Lower lobe of right lung (tissue), 2 donors: Measurements from ENCODE around the gene PRDM1. TPM values are rescaled to one million over a fixed set of nuclear protein-coding genes. Genes with fewer than 3 reads are reported as not detected.

Source experiments
- ATAC-seq, 2 donors: fragments of 200-7000 bp; cut with Tn5 transposase; one replicate each; pipeline ENCODE4 v1.9.1; 2020 to 2022; ENCODE audit warnings: mild to moderate bottlenecking in 2 of 2, moderate library complexity in 2 of 2
- DNase-seq: peaks from one replicate; pipeline ENCODE4 v3.0.0-alpha.2; 2020
- H3K27ac ChIP-seq: fragments of 200-600 bp; one replicate; pipeline ENCODE4 v1.8.0; 2022
- H3K27me3 ChIP-seq: fragments of 200-600 bp; one replicate; pipeline ENCODE4 v1.8.0; 2022; ENCODE audit warnings: low read depth
- H3K36me3 ChIP-seq: fragments of 200-600 bp; one replicate; pipeline ENCODE4 v1.8.0; 2022; ENCODE audit warnings: mild to moderate bottlenecking
- H3K4me1 ChIP-seq: fragments of 200-600 bp; one replicate; pipeline ENCODE4 v1.8.0; 2022
- H3K4me3 ChIP-seq: fragments of 200-600 bp; one replicate; pipeline ENCODE4 v1.8.0; 2022; ENCODE audit warnings: mild to moderate bottlenecking
- H3K9me3 ChIP-seq: fragments of 200-600 bp; one replicate; pipeline ENCODE4 v1.8.0; 2022
- intact Hi-C: fragments of 100-400 bp; cut with DNase I; formaldehyde crosslinking; loops from one replicate; pipeline ENCODE4 v1.11.0; 2022
- total RNA-seq: library from RNA; stranded (reverse); fragmentation: NEBNext Ultra II Directional; extraction: Animal tissue kit (Norgen Biotek cat#: 25700); gene quantifications from one replicate; pipeline ENCODE4 v1.2.1, GENCODE V29; 2021
- TF ChIP-seq, protein P1 (sequence below): fragments of 200-600 bp; IDR thresholded peaks from one replicate; pipeline ENCODE4 v1.8.0; 2022; ENCODE audit warnings: antibody characterized with exemption, mild to moderate bottlenecking
- donor health status: DM: no; HTN: yes; CAD: no; lungs with severe emphysema.

Gene PRDM1
- total RNA-seq, 1 donor from 2014 or later: 13.9 TPM

DNA sequence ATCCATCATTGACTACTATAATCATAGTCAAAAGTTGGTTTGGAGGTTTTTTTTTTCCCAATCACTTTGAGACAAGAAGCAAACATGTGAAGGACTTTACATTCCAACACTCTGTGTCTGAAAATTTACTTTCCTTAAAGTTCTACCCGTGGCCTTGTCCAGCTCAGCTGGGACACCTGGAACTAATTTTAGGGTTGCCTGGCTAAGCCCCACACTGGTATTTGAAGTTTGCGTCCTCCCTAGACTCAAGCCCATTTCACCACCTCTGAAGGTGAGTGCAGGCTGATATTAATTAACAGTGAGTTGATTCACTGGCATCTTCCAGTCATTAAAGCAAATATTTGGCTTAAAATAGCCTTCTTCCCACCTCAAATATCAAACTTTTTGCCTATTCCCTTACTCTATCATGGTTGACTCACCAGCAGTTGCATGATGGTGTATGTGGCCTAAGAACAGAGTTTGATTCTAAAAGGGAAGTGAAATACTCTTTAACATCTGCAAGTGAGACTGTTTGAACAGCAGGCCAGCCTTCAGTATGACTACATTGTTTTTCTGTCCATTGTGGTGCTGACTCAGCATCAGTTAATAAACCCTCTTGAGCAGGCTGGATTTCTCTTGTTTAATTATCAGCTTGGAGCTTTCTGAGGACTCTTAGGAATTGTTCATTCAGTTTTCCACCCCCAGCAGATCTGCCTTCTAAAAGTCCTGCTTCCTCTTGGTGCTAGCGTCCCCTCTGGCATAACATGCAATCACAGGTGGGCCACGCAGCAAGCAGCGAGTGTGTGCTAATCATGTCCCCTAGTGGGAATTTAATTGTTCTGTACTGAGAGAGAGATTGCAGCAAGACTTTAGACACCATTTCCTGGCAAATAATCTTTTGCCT is 1.8 kb upstream of the PRDM1 start:
- Histone ChIP-seq H3K9me3 (no peaks in the 10 kb centered on the region), H3K4me3 (no peak overlapping the region), H3K27ac (peak overlapping the region; percentile 79), H3K36me3 (no peaks in the 10 kb centered on the region), H3K27me3 (peaks cover 13% of the 10 kb centered on the region), H3K4me1 (peaks cover 37% of the 10 kb centered on the region)
- intact Hi-C loops: no loop called here
- no peak for DNase-seq
- TF ChIP-seq, protein P1, sequence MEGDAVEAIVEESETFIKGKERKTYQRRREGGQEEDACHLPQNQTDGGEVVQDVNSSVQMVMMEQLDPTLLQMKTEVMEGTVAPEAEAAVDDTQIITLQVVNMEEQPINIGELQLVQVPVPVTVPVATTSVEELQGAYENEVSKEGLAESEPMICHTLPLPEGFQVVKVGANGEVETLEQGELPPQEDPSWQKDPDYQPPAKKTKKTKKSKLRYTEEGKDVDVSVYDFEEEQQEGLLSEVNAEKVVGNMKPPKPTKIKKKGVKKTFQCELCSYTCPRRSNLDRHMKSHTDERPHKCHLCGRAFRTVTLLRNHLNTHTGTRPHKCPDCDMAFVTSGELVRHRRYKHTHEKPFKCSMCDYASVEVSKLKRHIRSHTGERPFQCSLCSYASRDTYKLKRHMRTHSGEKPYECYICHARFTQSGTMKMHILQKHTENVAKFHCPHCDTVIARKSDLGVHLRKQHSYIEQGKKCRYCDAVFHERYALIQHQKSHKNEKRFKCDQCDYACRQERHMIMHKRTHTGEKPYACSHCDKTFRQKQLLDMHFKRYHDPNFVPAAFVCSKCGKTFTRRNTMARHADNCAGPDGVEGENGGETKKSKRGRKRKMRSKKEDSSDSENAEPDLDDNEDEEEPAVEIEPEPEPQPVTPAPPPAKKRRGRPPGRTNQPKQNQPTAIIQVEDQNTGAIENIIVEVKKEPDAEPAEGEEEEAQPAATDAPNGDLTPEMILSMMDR: peak; percentile 43
- peak; percentile 25 to 58 for ATAC-seq

DNA sequence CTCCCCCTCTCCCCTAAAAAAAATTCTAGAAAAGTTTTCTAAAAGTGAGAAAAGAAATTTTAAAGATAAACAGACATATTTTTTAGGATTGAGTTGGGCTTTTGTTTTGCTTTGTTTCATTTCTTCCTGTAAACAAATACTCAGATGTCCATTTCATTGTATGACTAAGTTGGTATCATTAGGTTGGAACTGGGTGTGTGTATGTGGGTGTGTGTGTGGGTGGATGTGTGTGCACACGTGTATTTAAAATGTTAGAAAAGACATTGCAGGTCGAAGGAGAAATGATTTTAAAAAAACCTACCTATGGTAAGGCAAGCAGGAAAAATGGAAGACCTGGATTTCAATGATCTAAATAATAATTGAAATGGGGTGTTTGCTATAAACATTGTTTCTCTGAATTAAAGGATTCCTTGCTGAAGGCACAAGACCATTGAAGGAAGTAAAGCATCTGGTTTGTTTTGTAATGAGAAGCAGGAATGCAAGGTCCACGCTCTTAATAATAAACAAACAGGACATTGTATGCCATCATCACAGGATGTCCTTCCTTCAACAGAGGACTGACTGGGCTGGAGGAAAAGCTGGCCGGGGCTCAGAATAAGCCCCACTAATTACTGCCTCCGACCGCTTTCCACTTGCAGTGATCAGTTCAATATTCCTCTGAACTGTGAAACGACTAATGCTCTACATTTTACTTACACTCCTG is 996 bp upstream of the PRDM1 start:
- H3K4me3 ChIP-seq: peak overlapping the region; percentile 60
- H3K4me1 ChIP-seq: peaks cover 37% of the 10 kb centered on the region
- peaks cover 13% of the 10 kb centered on the region for H3K27me3 ChIP-seq
- no peak for ATAC-seq
- TF ChIP-seq, protein P1: no peak
- peak overlapping the region; percentile 79 for H3K27ac ChIP-seq
- H3K36me3 ChIP-seq: no peaks in the 10 kb centered on the region
- DNase-seq: no peak
- intact Hi-C loops: loop anchor here (5.0 kb wide), 1 partner anchor 93 kb away; no protein-coding TSS in a partner anchor
- no peaks in the 10 kb centered on the region for H3K9me3 ChIP-seq

DNA sequence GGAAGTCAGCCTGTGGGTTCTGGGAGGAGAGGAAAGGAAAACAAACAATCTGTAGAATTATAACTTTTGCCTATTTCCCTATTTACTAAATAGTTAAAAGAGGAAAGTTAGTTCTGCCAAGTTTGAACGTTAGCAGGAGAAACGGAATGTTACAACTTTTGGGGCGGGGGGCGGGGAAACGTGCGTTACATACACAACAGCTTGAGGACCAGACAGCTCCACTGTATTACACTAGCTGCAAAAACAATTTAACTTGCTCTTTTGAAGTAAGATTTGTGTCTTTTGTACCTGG is 498 bp upstream of the PRDM1 start:
- H3K27me3 ChIP-seq: peaks cover 13% of the 10 kb centered on the region
- DNase-seq (no peak), ATAC-seq (no peak)
- intact Hi-C loops: loop anchor here (5.0 kb wide), 1 partner anchor 93 kb away; no protein-coding TSS in a partner anchor
- peak overlapping the region; percentile 79 for H3K27ac ChIP-seq
- no peaks in the 10 kb centered on the region for H3K9me3 ChIP-seq
- H3K36me3 ChIP-seq: no peaks in the 10 kb centered on the region
- peaks cover 37% of the 10 kb centered on the region for H3K4me1 ChIP-seq
- H3K4me3 ChIP-seq: peak overlapping the region; percentile 60
- TF ChIP-seq, protein P1: no peak

DNA sequence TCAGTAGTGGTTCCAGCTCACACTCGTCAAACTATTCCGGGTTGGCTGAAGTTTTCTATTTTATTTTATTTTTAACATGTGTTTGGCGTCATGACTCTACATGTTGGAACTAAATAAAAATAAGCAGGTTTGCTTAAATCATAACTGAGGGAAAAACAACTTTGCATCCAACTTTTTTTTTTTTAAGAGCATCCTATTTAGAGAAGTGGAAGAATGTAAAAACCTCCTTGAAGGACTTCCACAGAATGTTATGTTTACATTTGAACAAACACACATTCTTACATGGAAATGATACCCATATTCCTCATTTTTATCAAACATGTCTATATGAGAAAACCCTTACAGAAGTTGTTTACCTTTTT is 659 bp downstream of the PRDM1 start:
- no peak for DNase-seq
- H3K9me3 ChIP-seq: no peaks in the 10 kb centered on the region
- peaks cover 13% of the 10 kb centered on the region for H3K27me3 ChIP-seq
- H3K4me3 ChIP-seq: peak overlapping the region; percentile 60
- H3K36me3 ChIP-seq: no peaks in the 10 kb centered on the region
- peaks cover 41% of the 10 kb centered on the region for H3K4me1 ChIP-seq
- no peak for ATAC-seq
- intact Hi-C loops: loop anchor here (5.0 kb wide), 1 partner anchor 94 kb away; no protein-coding TSS in a partner anchor
- TF ChIP-seq, protein P1: no peak
- H3K27ac ChIP-seq: peak overlapping the region; percentile 79

DNA sequence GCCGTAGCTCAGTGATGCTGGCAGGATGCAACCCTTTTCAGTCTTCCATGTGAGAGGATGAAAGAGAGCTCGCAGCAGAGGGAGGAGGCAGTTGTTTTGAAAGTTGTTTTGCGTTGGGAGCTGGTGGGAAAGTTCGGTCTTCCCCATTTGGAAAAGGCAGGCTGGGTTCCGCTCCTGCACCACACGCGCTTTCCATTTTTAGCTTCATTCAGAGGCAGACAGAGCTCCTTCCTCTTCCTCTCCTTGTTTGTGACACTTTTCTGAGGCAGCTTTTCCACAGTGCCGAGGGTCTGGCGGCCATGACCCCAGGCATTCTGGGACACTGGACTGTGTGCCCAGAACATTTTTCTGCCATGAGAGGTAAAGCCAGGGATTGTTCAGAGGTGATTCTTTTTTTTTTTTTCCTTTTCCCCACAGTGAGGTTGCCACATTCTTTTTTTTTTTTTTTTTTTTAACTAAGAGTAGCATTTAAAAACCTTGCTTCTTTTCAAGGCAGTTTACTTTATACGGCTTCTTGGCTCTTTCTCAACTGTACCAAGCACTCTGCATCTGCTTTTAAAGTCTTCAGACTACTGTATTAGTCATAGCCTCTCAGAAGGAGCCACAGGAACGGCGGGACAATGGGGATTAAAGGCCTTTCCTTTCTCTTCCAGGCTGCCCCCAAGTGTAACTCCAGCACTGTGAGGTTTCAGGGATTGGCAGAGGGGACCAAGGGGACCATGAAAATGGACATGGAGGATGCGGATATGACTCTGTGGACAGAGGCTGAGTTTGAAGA is 1.6 kb downstream of the PRDM1 start:
- ATAC-seq (no peak), DNase-seq (no peak)
- TF ChIP-seq, protein P1: no peak
- Histone ChIP-seq H3K4me3 (peak overlapping the region; percentile 60), H3K27me3 (peaks cover 13% of the 10 kb centered on the region), H3K4me1 (peaks cover 41% of the 10 kb centered on the region), H3K36me3 (no peaks in the 10 kb centered on the region), H3K9me3 (no peaks in the 10 kb centered on the region), H3K27ac (peak overlapping the region; percentile 79)
- intact Hi-C loops: loop anchor here (5.0 kb wide), 1 partner anchor 95 kb away; no protein-coding TSS in a partner anchor
